IMR-90 (cell line): ENCODE results near the gene CFAP299. TPM values are rescaled to one million over a fixed set of nuclear protein-coding genes. Genes with fewer than 3 reads are reported as not detected.
"Not testable (repeated sequence)": the region's sequence is repeated elsewhere in the genome, so short reads cannot be mapped to it uniquely, and the experiment has no call there.

Experiments used
- ATAC-seq: fragments of 200-7000 bp; cut with Tn5 transposase; 2 replicates; pipeline ENCODE4 v1.9.1; 2020; ENCODE audit warnings: low read depth, mild to moderate bottlenecking, moderate library complexity
- BruUV-seq: library from RNA; stranded (reverse); fragments of 400-500 nt; replicated peaks from 2 replicates; lab custom pipeline; 2021; lab: Mats Ljungman, UMichigan
- CTCF ChIA-PET: fragments of 300-600 bp; formaldehyde crosslinking; extraction: SDS; loops from one replicate; lab custom pipeline; 2021; ENCODE audit warnings: antibody characterized with exemption; lab: Yijun Ruan, JAX
- POLR2A ChIA-PET: fragments of 300-600 bp; sonication (Branson Sonifier 250); formaldehyde crosslinking; loops from one replicate; lab custom pipeline; 2022; ENCODE audit warnings: antibody characterized with exemption; ENCODE audit not compliant: unreplicated experiment; lab: Charles Lee
- DNase-seq: peaks from one replicate; pipeline ENCODE4 v3.0.0; 2013
- H2AFZ ChIP-seq: replicated peaks from 2 replicates; pipeline ENCODE3; 2013; ENCODE audit warnings: low read length, mild to moderate bottlenecking; ENCODE audit not compliant: poor library complexity
- H2AK5ac ChIP-seq: 2 replicates; pipeline ENCODE4 v1.6.1; 2013; ENCODE audit warnings: low read depth, low read length, inconsistent platforms
- H2AK9ac ChIP-seq: replicated peaks from 2 replicates; pipeline ENCODE3; 2013; ENCODE audit warnings: mild to moderate bottlenecking, low read depth, low read length, moderate library complexity; ENCODE audit not compliant: poor library complexity
- H2BK120ac ChIP-seq: 2 replicates; pipeline ENCODE4 v1.6.1; 2013; ENCODE audit warnings: low read depth, low read length, inconsistent platforms
- H2BK15ac ChIP-seq: 3 replicates; pipeline ENCODE4 v1.6.1; 2013; ENCODE audit warnings: low read depth, low read length, inconsistent platforms
- H2BK20ac ChIP-seq: 2 replicates; pipeline ENCODE4 v1.6.1; 2013; ENCODE audit warnings: low read depth, mild to moderate bottlenecking, inconsistent platforms, low read length, moderate library complexity
- H2BK5ac ChIP-seq: 2 replicates; pipeline ENCODE4 v1.6.1; 2013; ENCODE audit warnings: mild to moderate bottlenecking, low read depth, low read length, inconsistent platforms; ENCODE audit not compliant: poor library complexity, severe bottlenecking
- H3K14ac ChIP-seq: replicated peaks from 2 replicates; pipeline ENCODE4 v1.6.1; 2013; ENCODE audit warnings: low read depth, low read length, inconsistent platforms
- H3K18ac ChIP-seq: 2 replicates; pipeline ENCODE4 v1.6.1; 2013; ENCODE audit warnings: low read depth, low read length, control low read depth
- H3K23ac ChIP-seq: 2 replicates; pipeline ENCODE4 v1.6.1; 2013; ENCODE audit warnings: low read depth, low read length, inconsistent platforms
- H3K27ac ChIP-seq: 2 replicates; pipeline ENCODE4 v1.5.1; 2013; ENCODE audit warnings: mild to moderate bottlenecking, control low read depth, low read length; ENCODE audit not compliant: insufficient read depth
- H3K27me3 ChIP-seq: 2 replicates; pipeline ENCODE4 v1.6.1; 2013; ENCODE audit warnings: low read length; ENCODE audit not compliant: control insufficient read depth, insufficient read depth
- H3K36me3 ChIP-seq: 2 replicates; pipeline ENCODE4 v1.6.1; 2013; ENCODE audit warnings: low read length, mixed read lengths; ENCODE audit not compliant: control insufficient read depth, insufficient read depth
- H3K4ac ChIP-seq: 2 replicates; pipeline ENCODE4 v1.6.1; 2013; ENCODE audit warnings: low read depth, low read length, inconsistent platforms
- H3K4me1 ChIP-seq: 2 replicates; pipeline ENCODE4 v1.6.1; 2013; ENCODE audit warnings: low read length, mixed read lengths; ENCODE audit not compliant: control insufficient read depth, insufficient read depth
- H3K4me2 ChIP-seq: 2 replicates; pipeline ENCODE4 v1.6.1; 2013; ENCODE audit warnings: low read depth, mild to moderate bottlenecking, control low read depth, low read length, moderate library complexity
- H3K4me3 ChIP-seq: 2 replicates; pipeline ENCODE4 v1.5.1; 2013; ENCODE audit warnings: low read depth, mild to moderate bottlenecking, control low read depth, low read length, moderate library complexity; ENCODE audit not compliant: insufficient read depth
- H3K56ac ChIP-seq: 2 replicates; pipeline ENCODE4 v1.6.1; 2013; ENCODE audit warnings: low read length, inconsistent platforms; ENCODE audit not compliant: insufficient read depth; ENCODE audit errors: extremely low read depth
- H3K79me1 ChIP-seq, 2 experiments: 2 replicates each; pipeline ENCODE4 v1.6.1; 2013; ENCODE audit warnings: low read length in 2 of 2, inconsistent platforms in 1 of 2, low read depth in 1 of 2
- H3K9ac ChIP-seq: 2 replicates; pipeline ENCODE4 v1.6.1; 2013; ENCODE audit warnings: low read depth, low read length, control low read depth
- H3K9me1 ChIP-seq: 2 replicates; pipeline ENCODE4 v1.6.1; 2013; ENCODE audit warnings: low read length, inconsistent platforms; ENCODE audit not compliant: insufficient read depth
- H3K9me3 ChIP-seq: 2 replicates; pipeline ENCODE4 v1.6.1; 2013; ENCODE audit warnings: low read length; ENCODE audit not compliant: control insufficient read depth, insufficient read depth
- H4K20me1 ChIP-seq: 2 replicates; pipeline ENCODE4 v1.6.1; 2013; ENCODE audit warnings: low read length, inconsistent platforms; ENCODE audit not compliant: insufficient read depth
- H4K5ac ChIP-seq: 2 replicates; pipeline ENCODE4 v1.6.1; 2013; ENCODE audit warnings: mild to moderate bottlenecking, low read depth, low read length, control low read depth
- H4K8ac ChIP-seq, 2 experiments: 2 replicates each; pipeline ENCODE4 v1.6.1; 2013; ENCODE audit warnings: low read depth in 2 of 2, low read length in 2 of 2, control low read depth in 1 of 2, inconsistent platforms in 1 of 2
- H4K91ac ChIP-seq: 2 replicates; pipeline ENCODE4 v1.6.1; 2013; ENCODE audit warnings: low read depth, low read length, inconsistent platforms; ENCODE audit not compliant: insufficient read depth
- MXI1 ChIP-seq: IDR thresholded peaks from 2 replicates; pipeline ENCODE4 v1.6.1; 2012; ENCODE audit warnings: low read depth, mild to moderate bottlenecking, low read length, moderate library complexity, borderline replicate concordance
- USF2 ChIP-seq: fragments of 150-350 bp; IDR thresholded peaks from 2 replicates; pipeline ENCODE4 v1.6.1; 2017; ENCODE audit warnings: mild to moderate bottlenecking, antibody characterized with exemption, low read length, low read depth
- WGBS, 2 experiments: methylation state at CpG; one replicate each; pipeline versions ENCODE4 v1.1.5 to v1.1.7; 2013; ENCODE audit warnings: missing lambda C conversion rate in 2 of 2; ENCODE audit not compliant: insufficient read length in 1 of 2; ENCODE audit errors: extremely low coverage in 2 of 2; 5-methylcytosine and 5-hydroxymethylcytosine counted together
- dilution Hi-C: fragments of 300-500 bp; cut with HindIII; formaldehyde crosslinking; loops from one replicate; pipeline ENCODE4 v1.14.3; 2018; ENCODE audit warnings: low sequenced_read_pairs; ENCODE audit not compliant: unreplicated experiment
- in situ Hi-C: fragments of 300-500 bp; cut with MboI; formaldehyde crosslinking; loops from 3 replicates; pipeline ENCODE4 v1.14.3; 2019; ENCODE audit warnings: low sequenced_read_pairs, inconsistent platforms, mixed read lengths
- intact Hi-C: fragments of 100-400 bp; cut with micrococcal nuclease; formaldehyde crosslinking; loops from 2 replicates; pipeline ENCODE4 v1.10.0; 2022
- polyA plus RNA-seq, 3 experiments: library from polyadenylated mRNA; depleted of rRNA; stranded (reverse); fragments of >200 nt; gene quantifications; 2 replicates each; pipeline ENCODE4 v1.2.3, GENCODE V29; 2012; ENCODE audit warnings: low replicate concordance in 1 of 3
- total RNA-seq: library from RNA; depleted of rRNA; stranded (reverse); fragments of >200 nt; gene quantifications from 2 replicates; pipeline ENCODE4 v1.2.3, GENCODE V29; 2012

CFAP299 gene
- total and polyA plus RNA-seq, 2 of the 4 experiments (the other 2 are of a cell fraction), result 1.0 to 1.1 TPM

DNA sequence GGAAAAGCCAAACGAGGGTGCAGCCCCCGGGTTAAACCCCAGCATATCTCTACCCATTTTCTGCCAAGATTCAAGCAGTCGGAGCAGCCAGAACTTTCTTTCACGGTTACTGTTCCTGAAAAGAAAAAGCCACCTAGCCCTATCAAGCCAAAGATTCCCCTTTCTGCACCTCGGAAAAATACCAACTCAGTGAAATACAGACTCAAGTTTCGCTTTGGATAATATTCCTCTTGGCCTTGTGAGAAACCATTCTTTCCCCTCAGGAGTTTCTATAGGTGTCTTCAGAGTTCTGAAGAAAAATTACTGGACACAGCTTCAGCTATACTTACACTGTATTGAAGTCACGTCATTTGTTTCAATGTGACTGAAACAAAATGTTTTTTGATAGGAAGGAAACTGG is 49.1 kb upstream of the CFAP299 start (continued):
- TF ChIP-seq USF2 (no peak), MXI1 (no peak)

GRCh38 chr4:80290665-80291064 is 44.9 kb upstream of the CFAP299 start:
- H4K8ac ChIP-seq, H2AK9ac ChIP-seq, H2BK20ac ChIP-seq, H3K18ac ChIP-seq, H3K23ac ChIP-seq, DNase-seq, H3K9me1 ChIP-seq, H4K5ac ChIP-seq, H3K27me3 ChIP-seq, ATAC-seq, H2BK15ac ChIP-seq, H2BK5ac ChIP-seq, H3K4me1 ChIP-seq, dilution Hi-C loops, CTCF ChIA-PET, POLR2A ChIA-PET, H2BK120ac ChIP-seq, H3K4me2 ChIP-seq, in situ Hi-C loops, H3K56ac ChIP-seq, intact Hi-C loops, H2AFZ ChIP-seq, H3K14ac ChIP-seq, H3K27ac ChIP-seq, BruUV-seq, H3K36me3 ChIP-seq, H4K91ac ChIP-seq, H3K4ac ChIP-seq, H3K9me3 ChIP-seq, H3K9ac ChIP-seq, H2AK5ac ChIP-seq, H3K4me3 ChIP-seq: not testable (repeated sequence)
- H3K79me1 ChIP-seq, result peaks cover 13 to 38% of the 10 kb centered on the region in 2 experiments; a peak in 3 of 4 replicates
- no CpG with 5 or more reads among the region's 2 CpGs for WGBS, 2 experiments
- H4K20me1 ChIP-seq, result peaks cover 16% of the 10 kb centered on the region; the same call in 1 of the 2 replicates
